HEK293 (cell line): ENCODE results near the gene AFG3L2.

Experiments
- CTCF ChIA-PET: fragments of 350-600 bp; formaldehyde crosslinking; extraction: SDS; loops from one replicate; lab custom pipeline; 2021; ENCODE audit warnings: antibody characterized with exemption; lab: Yijun Ruan, JAX
- POLR2A ChIA-PET: fragments of 300-600 bp; formaldehyde crosslinking; extraction: SDS; loops from one replicate; lab custom pipeline; 2020; ENCODE audit warnings: antibody characterized with exemption, inconsistent platforms; lab: Yijun Ruan, JAX
- H3K27ac ChIP-seq: fragments of 200-500 bp; sonication (Bioruptor generic); 2 replicates; pipeline ENCODE4 v1.5.1; 2014; ENCODE audit warnings: low read depth, low read length, control low read depth, inconsistent platforms; ENCODE audit errors: extremely low read depth
- H3K36me3 ChIP-seq, 2 experiments: fragments of 200-500 bp in 1 of 2; sonication (Bioruptor generic) in 1 of 2; 1 replicate in 1 of 2; 2 replicates in 1 of 2; pipeline ENCODE4 v1.5.1; 2014 to 2017; ENCODE audit warnings: inconsistent platforms in 2 of 2, low read length in 2 of 2; ENCODE audit not compliant: control insufficient read depth in 2 of 2, insufficient read depth in 1 of 2
- H3K4me1 ChIP-seq: fragments of 200-500 bp; sonication (Bioruptor generic); 2 replicates; pipeline ENCODE4 v1.5.1; 2014; ENCODE audit warnings: mild to moderate bottlenecking, low read length, inconsistent platforms; ENCODE audit not compliant: control insufficient read depth, insufficient read depth
- H3K4me3 ChIP-seq: 2 replicates; pipeline ENCODE4 v1.5.1; 2011; ENCODE audit warnings: low read depth, mild to moderate bottlenecking, control low read depth, low read length, moderate library complexity
- H3K9me3 ChIP-seq: fragments of 200-500 bp; sonication (Bioruptor generic); 2 replicates; pipeline ENCODE4 v1.5.1; 2014; ENCODE audit warnings: low read depth, low read length, inconsistent platforms; ENCODE audit not compliant: control insufficient read depth, insufficient read depth
- KLF1 ChIP-seq: fragments of 450-650 bp; formaldehyde crosslinking; IDR thresholded peaks from 2 replicates; pipeline ENCODE4 v1.5.1; 2016; ENCODE audit warnings: missing biosample characterization, missing genetic modification characterization
- RBAK ChIP-seq: fragments of 450-650 bp; formaldehyde crosslinking; IDR thresholded peaks from 2 replicates; pipeline ENCODE4 v1.5.1; 2016; ENCODE audit warnings: missing biosample characterization, missing genetic modification characterization
- REPIN1 ChIP-seq: fragments of 450-650 bp; formaldehyde crosslinking; IDR thresholded peaks from 2 replicates; pipeline ENCODE4 v1.5.1; 2017; ENCODE audit warnings: missing biosample characterization, missing genetic modification characterization, low read depth
- ZBTB8A ChIP-seq: fragments of 450-650 bp; formaldehyde crosslinking; IDR thresholded peaks from 2 replicates; pipeline ENCODE4 v1.5.1; 2016; ENCODE audit warnings: missing biosample characterization, missing genetic modification characterization
- ZEB2 ChIP-seq: fragments of 450-650 bp; formaldehyde crosslinking; IDR thresholded peaks from 2 replicates; pipeline ENCODE4 v1.5.1; 2016; ENCODE audit warnings: missing biosample characterization, missing genetic modification characterization
- ZFHX2 ChIP-seq: fragments of 450-650 bp; formaldehyde crosslinking; conservative IDR thresholded peaks from 2 replicates; pipeline ENCODE4 v1.5.1; 2016; ENCODE audit warnings: missing biosample characterization, missing genetic modification characterization
- ZNF184 ChIP-seq: fragments of 450-650 bp; IDR thresholded peaks from 2 replicates; pipeline ENCODE4 v1.5.1; 2018; ENCODE audit warnings: missing biosample characterization, mild to moderate bottlenecking, missing genetic modification characterization
- ZNF202 ChIP-seq: fragments of 450-650 bp; formaldehyde crosslinking; IDR thresholded peaks from 2 replicates; pipeline ENCODE4 v1.5.1; 2016; ENCODE audit warnings: missing biosample characterization, missing genetic modification characterization, borderline replicate concordance
- ZNF266 ChIP-seq: fragments of 450-650 bp; formaldehyde crosslinking; IDR thresholded peaks from 2 replicates; pipeline ENCODE4 v1.5.1; 2016; ENCODE audit warnings: missing biosample characterization, missing genetic modification characterization, low read depth
- ZNF324 ChIP-seq: fragments of 450-650 bp; formaldehyde crosslinking; IDR thresholded peaks from 2 replicates; pipeline ENCODE4 v1.5.1; 2016; ENCODE audit warnings: missing biosample characterization, missing genetic modification characterization
- ZNF510 ChIP-seq: fragments of 450-650 bp; formaldehyde crosslinking; IDR thresholded peaks from 2 replicates; pipeline ENCODE4 v1.5.1; 2018; ENCODE audit warnings: mild to moderate bottlenecking, missing genetic modification characterization, missing biosample characterization; ENCODE audit not compliant: insufficient replicate concordance
- ZNF549 ChIP-seq: fragments of 450-650 bp; IDR thresholded peaks from 2 replicates; pipeline ENCODE4 v1.5.1; 2018; ENCODE audit warnings: missing biosample characterization, missing genetic modification characterization, mild to moderate bottlenecking, inconsistent platforms, moderate library complexity
- ZNF558 ChIP-seq: fragments of 450-650 bp; formaldehyde crosslinking; IDR thresholded peaks from 2 replicates; pipeline ENCODE4 v1.5.1; 2016; ENCODE audit warnings: missing biosample characterization, missing genetic modification characterization
- ZNF658 ChIP-seq: fragments of 450-650 bp; formaldehyde crosslinking; IDR thresholded peaks from 2 replicates; pipeline ENCODE4; 2016; ENCODE audit warnings: missing biosample characterization, missing genetic modification characterization
- ZNF664 ChIP-seq: fragments of 450-650 bp; formaldehyde crosslinking; IDR thresholded peaks from 2 replicates; pipeline ENCODE4 v1.5.1; 2016; ENCODE audit warnings: missing biosample characterization, missing genetic modification characterization
- ZNF707 ChIP-seq: fragments of 450-650 bp; formaldehyde crosslinking; IDR thresholded peaks from 2 replicates; pipeline ENCODE4 v1.5.1; 2016; ENCODE audit warnings: missing biosample characterization, missing genetic modification characterization
- ZNF777 ChIP-seq: fragments of 450-650 bp; formaldehyde crosslinking; IDR thresholded peaks from 2 replicates; pipeline ENCODE4 v1.5.1; 2017; ENCODE audit warnings: missing biosample characterization, missing genetic modification characterization, borderline replicate concordance
- TF ChIP-seq, protein P1 (sequence below): fragments of 450-650 bp; formaldehyde crosslinking; IDR thresholded peaks from 2 replicates; pipeline ENCODE4 v1.5.1; 2016; ENCODE audit warnings: missing biosample characterization, missing genetic modification characterization, low read depth
- TF ChIP-seq, protein P2 (sequence below): fragments of 450-650 bp; formaldehyde crosslinking; IDR thresholded peaks from 2 replicates; pipeline ENCODE4 v1.5.1; 2017; ENCODE audit warnings: missing biosample characterization, missing genetic modification characterization
- TF ChIP-seq, protein P3 (sequence below): fragments of 450-650 bp; formaldehyde crosslinking; IDR thresholded peaks from 2 replicates; pipeline ENCODE4 v1.5.1; 2016; ENCODE audit warnings: missing biosample characterization, missing genetic modification characterization, borderline replicate concordance
- TF ChIP-seq, protein P4 (sequence below): fragments of 450-650 bp; formaldehyde crosslinking; conservative IDR thresholded peaks from 2 replicates; pipeline ENCODE4 v1.5.1; 2016; ENCODE audit warnings: low read depth, missing biosample characterization, missing genetic modification characterization

The AFG3L2 gene

DNA sequence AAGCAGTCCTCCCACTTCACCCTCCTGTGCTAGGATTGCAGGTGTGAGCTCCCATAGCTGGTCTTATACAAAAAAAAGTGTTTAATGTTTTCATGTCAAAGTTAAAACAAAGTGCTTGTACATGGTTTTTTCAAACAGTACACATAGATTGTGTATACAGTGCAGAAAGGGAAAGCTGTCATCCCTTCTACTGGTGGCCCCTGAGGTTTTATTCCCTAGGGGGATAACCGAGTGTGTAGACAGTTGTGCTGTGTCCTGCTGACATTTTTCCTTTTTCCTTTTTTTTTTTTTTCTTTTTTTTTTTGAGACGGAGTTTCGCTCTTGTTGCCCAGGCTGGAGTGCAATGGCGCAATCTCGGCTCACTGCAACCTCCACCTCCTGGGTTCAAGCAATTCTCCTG lies 58.2 kb downstream of the AFG3L2 start:
- no peak for TF ChIP-seq ZNF707 (tag by site-specific recombination)
- no peak for TF ChIP-seq ZNF549
- no peak for TF ChIP-seq ZNF510
- no peak for TF ChIP-seq REPIN1 (tag by site-specific recombination)
- TF ChIP-seq ZFHX2 (tag by site-specific recombination): no peak
- TF ChIP-seq, protein P1, sequence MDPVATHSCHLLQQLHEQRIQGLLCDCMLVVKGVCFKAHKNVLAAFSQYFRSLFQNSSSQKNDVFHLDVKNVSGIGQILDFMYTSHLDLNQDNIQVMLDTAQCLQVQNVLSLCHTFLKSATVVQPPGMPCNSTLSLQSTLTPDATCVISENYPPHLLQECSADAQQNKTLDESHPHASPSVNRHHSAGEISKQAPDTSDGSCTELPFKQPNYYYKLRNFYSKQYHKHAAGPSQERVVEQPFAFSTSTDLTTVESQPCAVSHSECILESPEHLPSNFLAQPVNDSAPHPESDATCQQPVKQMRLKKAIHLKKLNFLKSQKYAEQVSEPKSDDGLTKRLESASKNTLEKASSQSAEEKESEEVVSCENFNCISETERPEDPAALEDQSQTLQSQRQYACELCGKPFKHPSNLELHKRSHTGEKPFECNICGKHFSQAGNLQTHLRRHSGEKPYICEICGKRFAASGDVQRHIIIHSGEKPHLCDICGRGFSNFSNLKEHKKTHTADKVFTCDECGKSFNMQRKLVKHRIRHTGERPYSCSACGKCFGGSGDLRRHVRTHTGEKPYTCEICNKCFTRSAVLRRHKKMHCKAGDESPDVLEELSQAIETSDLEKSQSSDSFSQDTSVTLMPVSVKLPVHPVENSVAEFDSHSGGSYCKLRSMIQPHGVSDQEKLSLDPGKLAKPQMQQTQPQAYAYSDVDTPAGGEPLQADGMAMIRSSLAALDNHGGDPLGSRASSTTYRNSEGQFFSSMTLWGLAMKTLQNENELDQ (tag by site-specific recombination): no peak
- TF ChIP-seq, all 188 proteins: peak for 0

DNA sequence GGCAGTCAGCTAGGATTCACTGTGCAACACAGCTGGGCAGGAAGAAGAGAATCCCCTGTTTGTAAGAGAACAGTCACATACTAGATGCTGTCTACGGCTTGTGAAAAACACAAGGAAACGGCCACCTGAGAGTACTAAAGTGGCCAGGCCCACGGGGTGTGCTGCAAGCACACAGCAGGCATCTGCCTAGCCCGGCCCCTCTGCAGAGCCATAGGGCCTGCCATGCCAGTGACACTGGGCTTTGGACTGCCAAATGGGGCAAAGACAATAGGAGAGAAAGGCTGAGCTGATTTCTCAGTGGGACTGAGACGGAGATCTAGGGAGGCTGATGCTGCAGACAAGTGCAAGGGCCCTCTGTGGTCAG lies 58.7 kb downstream of the AFG3L2 start:
- no peak overlapping the region for H3K27ac ChIP-seq
- no peak overlapping the region for H3K4me3 ChIP-seq
- no peak for TF ChIP-seq ZNF324 (tag by site-specific recombination)
- TF ChIP-seq, protein P2, sequence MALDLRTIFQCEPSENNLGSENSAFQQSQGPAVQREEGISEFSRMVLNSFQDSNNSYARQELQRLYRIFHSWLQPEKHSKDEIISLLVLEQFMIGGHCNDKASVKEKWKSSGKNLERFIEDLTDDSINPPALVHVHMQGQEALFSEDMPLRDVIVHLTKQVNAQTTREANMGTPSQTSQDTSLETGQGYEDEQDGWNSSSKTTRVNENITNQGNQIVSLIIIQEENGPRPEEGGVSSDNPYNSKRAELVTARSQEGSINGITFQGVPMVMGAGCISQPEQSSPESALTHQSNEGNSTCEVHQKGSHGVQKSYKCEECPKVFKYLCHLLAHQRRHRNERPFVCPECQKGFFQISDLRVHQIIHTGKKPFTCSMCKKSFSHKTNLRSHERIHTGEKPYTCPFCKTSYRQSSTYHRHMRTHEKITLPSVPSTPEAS (tag by site-specific recombination): no peak
- TF ChIP-seq KLF1 (tag by site-specific recombination): no peak
- TF ChIP-seq ZEB2 (tag by site-specific recombination): no peak
- TF ChIP-seq, protein P3, sequence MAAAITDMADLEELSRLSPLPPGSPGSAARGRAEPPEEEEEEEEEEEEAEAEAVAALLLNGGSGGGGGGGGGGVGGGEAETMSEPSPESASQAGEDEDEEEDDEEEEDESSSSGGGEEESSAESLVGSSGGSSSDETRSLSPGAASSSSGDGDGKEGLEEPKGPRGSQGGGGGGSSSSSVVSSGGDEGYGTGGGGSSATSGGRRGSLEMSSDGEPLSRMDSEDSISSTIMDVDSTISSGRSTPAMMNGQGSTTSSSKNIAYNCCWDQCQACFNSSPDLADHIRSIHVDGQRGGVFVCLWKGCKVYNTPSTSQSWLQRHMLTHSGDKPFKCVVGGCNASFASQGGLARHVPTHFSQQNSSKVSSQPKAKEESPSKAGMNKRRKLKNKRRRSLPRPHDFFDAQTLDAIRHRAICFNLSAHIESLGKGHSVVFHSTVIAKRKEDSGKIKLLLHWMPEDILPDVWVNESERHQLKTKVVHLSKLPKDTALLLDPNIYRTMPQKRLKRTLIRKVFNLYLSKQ (tag by site-specific recombination): no peak
- no peak for TF ChIP-seq ZNF266 (tag by site-specific recombination)
- TF ChIP-seq ZNF184: no peak
- TF ChIP-seq, protein P4, sequence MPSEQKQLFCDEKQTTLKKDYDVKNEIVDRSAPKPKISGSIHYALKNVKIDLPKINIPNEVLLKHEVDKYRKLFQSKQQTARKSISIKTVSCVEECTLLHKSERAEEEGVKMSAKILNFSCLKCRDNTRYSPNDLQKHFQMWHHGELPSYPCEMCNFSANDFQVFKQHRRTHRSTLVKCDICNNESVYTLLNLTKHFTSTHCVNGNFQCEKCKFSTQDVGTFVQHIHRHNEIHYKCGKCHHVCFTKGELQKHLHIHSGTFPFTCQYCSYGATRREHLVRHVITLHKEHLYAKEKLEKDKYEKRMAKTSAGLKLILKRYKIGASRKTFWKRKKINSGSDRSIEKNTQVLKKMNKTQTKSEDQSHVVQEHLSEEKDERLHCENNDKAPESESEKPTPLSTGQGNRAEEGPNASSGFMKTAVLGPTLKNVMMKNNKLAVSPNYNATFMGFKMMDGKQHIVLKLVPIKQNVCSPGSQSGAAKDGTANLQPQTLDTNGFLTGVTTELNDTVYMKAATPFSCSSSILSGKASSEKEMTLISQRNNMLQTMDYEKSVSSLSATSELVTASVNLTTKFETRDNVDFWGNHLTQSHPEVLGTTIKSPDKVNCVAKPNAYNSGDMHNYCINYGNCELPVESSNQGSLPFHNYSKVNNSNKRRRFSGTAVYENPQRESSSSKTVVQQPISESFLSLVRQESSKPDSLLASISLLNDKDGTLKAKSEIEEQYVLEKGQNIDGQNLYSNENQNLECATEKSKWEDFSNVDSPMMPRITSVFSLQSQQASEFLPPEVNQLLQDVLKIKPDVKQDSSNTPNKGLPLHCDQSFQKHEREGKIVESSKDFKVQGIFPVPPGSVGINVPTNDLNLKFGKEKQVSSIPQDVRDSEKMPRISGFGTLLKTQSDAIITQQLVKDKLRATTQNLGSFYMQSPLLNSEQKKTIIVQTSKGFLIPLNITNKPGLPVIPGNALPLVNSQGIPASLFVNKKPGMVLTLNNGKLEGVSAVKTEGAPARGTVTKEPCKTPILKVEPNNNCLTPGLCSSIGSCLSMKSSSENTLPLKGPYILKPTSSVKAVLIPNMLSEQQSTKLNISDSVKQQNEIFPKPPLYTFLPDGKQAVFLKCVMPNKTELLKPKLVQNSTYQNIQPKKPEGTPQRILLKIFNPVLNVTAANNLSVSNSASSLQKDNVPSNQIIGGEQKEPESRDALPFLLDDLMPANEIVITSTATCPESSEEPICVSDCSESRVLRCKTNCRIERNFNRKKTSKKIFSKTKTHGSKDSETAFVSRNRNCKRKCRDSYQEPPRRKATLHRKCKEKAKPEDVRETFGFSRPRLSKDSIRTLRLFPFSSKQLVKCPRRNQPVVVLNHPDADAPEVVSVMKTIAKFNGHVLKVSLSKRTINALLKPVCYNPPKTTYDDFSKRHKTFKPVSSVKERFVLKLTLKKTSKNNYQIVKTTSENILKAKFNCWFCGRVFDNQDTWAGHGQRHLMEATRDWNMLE (tag by site-specific recombination): no peak
- no peak for TF ChIP-seq ZNF777 (tag by site-specific recombination)
- no peak for TF ChIP-seq RBAK
- TF ChIP-seq ZNF664 (tag by site-specific recombination): no peak
- TF ChIP-seq ZBTB8A (tag by site-specific recombination): no peak
- no peak for TF ChIP-seq ZNF658 (tag by site-specific recombination)
- TF ChIP-seq ZNF558 (tag by site-specific recombination): no peak
- no peak for TF ChIP-seq ZNF202
- 0 out of 2 replicates have a peak, but pooled peaks cover 2% of the 10 kb centered on the region for H3K4me1 ChIP-seq
- ChIA-PET CTCF (interaction anchor here (2.6 to 12.6 kb wide), 2 partner anchors 10 to 46 kb away, joined by 15 to 101 read pairs; no protein-coding TSS in a partner anchor), POLR2A (interaction anchor here (0.6 to 1.7 kb wide), 4 partner anchors 9 to 71 kb away, joined by 3 to 6 read pairs (median 4); no protein-coding TSS in a partner anchor)
- H3K36me3 ChIP-seq: peaks cover 33 to 67% of the 10 kb centered on the region in 2 experiments
- no peaks in the 10 kb centered on the region for H3K9me3 ChIP-seq

More for the DNA sequence above, 58.2 kb downstream of the AFG3L2 start:
- 0 out of 2 replicates have a peak, but pooled peaks cover 2% of the 10 kb centered on the region for H3K4me1 ChIP-seq
- H3K4me3 ChIP-seq: no peak overlapping the region
- H3K36me3 ChIP-seq: peaks cover 37 to 62% of the 10 kb centered on the region in 2 experiments
- no peaks in the 10 kb centered on the region for H3K9me3 ChIP-seq
- no peak overlapping the region for H3K27ac ChIP-seq
- ChIA-PET POLR2A (interaction anchor here (0.6 to 1.7 kb wide), 3 partner anchors 10 to 71 kb away, joined by 3 to 6 read pairs (median 3); no protein-coding TSS in a partner anchor), CTCF (interaction anchor here (2.6 to 12.6 kb wide), 2 partner anchors 9 to 47 kb away, joined by 15 to 101 read pairs; no protein-coding TSS in a partner anchor)
